Heart left ventricle (tissue), 16 donors: ENCODE data around the gene ACAD11. TPM values are rescaled to one million over a fixed set of nuclear protein-coding genes. Genes with fewer than 3 reads are reported as not detected.

Source experiments
- ATAC-seq, 4 donors: fragments of 200-7000 bp; cut with Tn5 transposase; one replicate each; pipeline ENCODE4 v1.9.1; 2020 to 2022; ENCODE audit warnings: moderate library complexity in 4 of 4, mild to moderate bottlenecking in 3 of 4, moderate number of reproducible peaks in 1 of 4
- DNase-seq, 5 donors: peaks; one replicate each; pipeline ENCODE4 v3.0.0-alpha.2; 2020
- H3K27ac ChIP-seq, 12 donors: fragments of 200-600 bp; sonication (generic) in 4 of 12; one replicate each; pipeline versions ENCODE4 v1.5.0 to v1.8.0; 2016 to 2022; ENCODE audit warnings: mild to moderate bottlenecking in 2 of 12
- H3K27me3 ChIP-seq, 9 donors: fragments of 200-600 bp; sonication (generic) in 2 of 9; one replicate each; pipeline versions ENCODE4 v1.5.1 to v1.8.0; 2016 to 2022; ENCODE audit warnings: mild to moderate bottlenecking in 3 of 9
- H3K36me3 ChIP-seq, 9 donors: fragments of 200-600 bp; sonication (generic) in 2 of 9; one replicate each; pipeline versions ENCODE4 v1.5.0 to v1.8.0; 2018 to 2022; ENCODE audit warnings: mild to moderate bottlenecking in 2 of 9
- H3K4me1 ChIP-seq, 12 donors: fragments of 200-600 bp; sonication (generic) in 4 of 12; one replicate each; pipeline versions ENCODE4 v1.5.0 to v1.8.0; 2016 to 2022; ENCODE audit warnings: mild to moderate bottlenecking in 3 of 12
- H3K4me3 ChIP-seq, 12 donors: fragments of 200-600 bp; sonication (generic) in 4 of 12; one replicate each; pipeline versions ENCODE4 v1.5.0 to v1.8.0; 2017 to 2022; ENCODE audit warnings: mild to moderate bottlenecking in 9 of 12, moderate library complexity in 4 of 12
- H3K9me3 ChIP-seq, 12 donors: fragments of 200-600 bp; sonication (generic) in 4 of 12; one replicate each; pipeline versions ENCODE4 v1.5.0 to v1.8.0; 2016 to 2022; ENCODE audit warnings: mild to moderate bottlenecking in 1 of 12
- CTCF ChIP-seq, 12 donors: fragments of 200-600 bp; sonication (generic) in 4 of 12; IDR thresholded peaks; one replicate each; pipeline versions ENCODE4 v1.5.0 to v1.8.0; 2018 to 2022; ENCODE audit warnings: antibody characterized with exemption in 12 of 12, mild to moderate bottlenecking in 5 of 12
- POLR2A ChIP-seq, 2 donors: fragments of 450-650 bp; IDR thresholded peaks; one replicate each; pipeline ENCODE4 v1.6.1; 2017; ENCODE audit warnings: antibody characterized with exemption in 2 of 2, mild to moderate bottlenecking in 2 of 2, moderate library complexity in 2 of 2
- WGBS, 4 donors: extraction: QIAGEN DNeasy Blood & Tissue Kit in 2 of 4; methylation state at CpG; one replicate each; pipeline versions ENCODE4 v1.1.5 to v1.1.7; 2013 to 2018; 5-methylcytosine and 5-hydroxymethylcytosine counted together
- intact Hi-C, 10 donors: fragments of 100-400 bp; cut with DNase I; formaldehyde crosslinking; loops; one replicate each; pipeline versions ENCODE4 v1.11.1 to v1.14.2; 2022
- polyA plus RNA-seq, 2 donors: library from polyadenylated mRNA; stranded (reverse); fragments of 200-250 nt; gene quantifications; one replicate each; pipeline ENCODE4 v1.2.3, GENCODE V29; 2013
- total RNA-seq, 9 donors: library from RNA; depleted of rRNA in 2 of 9; stranded (reverse); fragments of >200 nt in 2 of 9; fragmentation: NEBNext Ultra II Directional in 3 of 9; extraction: Animal tissue kit (Norgen Biotek cat#: 25700) in 3 of 9; gene quantifications; one replicate each; pipeline versions ENCODE4 v1.1.0 to v1.2.4, GENCODE V29; 2016 to 2023
- donor health status: ischemic (EF 13 %, LVEDD 7.1; RV severe dilation, severe dysfunction).
- donor health status: healthy with polysubstance abuse.
- donor health status: DM: no; HTN: yes; CAD: no.
- donor health status: DM: no; HTN: no; CAD: no.
- donor health status: ischemic (EF 25% LVEDD 6.9; RV normal size, moderate dysfunction).
- donor health status: ischemic (EF 25% LVEDD 5.7; RV mildly dilated, moderate dysfunction).
- donor health status: healthy.
- donor health status: DM: yes; HTN: yes; CAD: no.
- donor health status: ischemic (EF 35%, LVEDD 5.7; RV mildly dilated, moderate dysfunction).
- donor health status: nonischemic (EF 11% LVEDD 7.7; RV severe dilation, severe dysfunction).
- donor health status: DM: yes; HTN: yes; CAD: no.
- donor health status: PGD.
- donor health status: ischemic (EF 29% LVEDD 5.4; RV normal size, mild dysfunction).
- donor health status: nonischemic (EF 23%, LVEDD 6.1; RV moderate dilation, normal function).

Gene ACAD11
- total and polyA plus RNA-seq, 11 donors, result 8.9 to 38.8 (median 23.1) TPM

GRCh38 chr3:132594498-132594897 lies 65.1 kb downstream of the ACAD11 start:
- Histone ChIP-seq H3K4me3 (no peak overlapping the region), H3K36me3 (peaks cover 0 to 35% (median 7%) of the 10 kb centered on the region in 9 donors), H3K27me3 (no peaks in the 10 kb centered on the region), H3K4me1 (peaks cover 0 to 15% (median 0%) of the 10 kb centered on the region in 12 donors), H3K27ac (no peak overlapping the region), H3K9me3 (peaks cover 0 to 4% (median 0%) of the 10 kb centered on the region in 12 donors)
- ATAC-seq (no peak), DNase-seq (no peak)
- intact Hi-C loops, result no loop called here
- TF ChIP-seq POLR2A (IDR thresholded peaks at IDR 0.05) (no peak), CTCF (IDR thresholded peaks at IDR 0.05) (no peak)

- Histone ChIP-seq H3K4me3 (no peak overlapping the region), H3K27ac (no peak overlapping the region), H3K27me3 (no peaks in the 10 kb centered on the region), H3K9me3 (peaks cover 0 to 4% (median 0%) of the 10 kb centered on the region in 12 donors), H3K4me1 (peaks cover 0 to 10% (median 0%) of the 10 kb centered on the region in 12 donors), H3K36me3 (peaks cover 0 to 38% (median 6%) of the 10 kb centered on the region in 9 donors)
- intact Hi-C loops, result no loop called here
- WGBS, 4 donors, result 71 to 89% (median 81%) methylated on average over 3 of the region's 3 CpGs
- ATAC-seq (peak in 1 of 4 donors; percentile 47), DNase-seq (no peak)
- TF ChIP-seq CTCF (IDR thresholded peaks at IDR 0.05) (no peak), POLR2A (IDR thresholded peaks at IDR 0.05) (no peak)
Measured at GRCh38 chr3:132593947-132594323, 65.7 kb downstream of the ACAD11 start.

GRCh38 chr3:132593241-132593946 lies 66.2 kb downstream of the ACAD11 start:
- DNase-seq, result no peak
- no peak for ATAC-seq
- WGBS, 4 donors, result 53 to 73% (median 59%) methylated on average over 1 of the region's 1 CpG
- Histone ChIP-seq H3K4me1 (peaks cover 0 to 10% (median 0%) of the 10 kb centered on the region in 12 donors), H3K36me3 (peaks cover 0 to 38% (median 6%) of the 10 kb centered on the region in 9 donors), H3K27me3 (no peaks in the 10 kb centered on the region), H3K4me3 (no peak overlapping the region), H3K27ac (no peak overlapping the region), H3K9me3 (peaks cover 0 to 4% (median 0%) of the 10 kb centered on the region in 12 donors)
- intact Hi-C loops, result no loop called here
- TF ChIP-seq CTCF (IDR thresholded peaks at IDR 0.05), result no peak
- no peak for TF ChIP-seq POLR2A (IDR thresholded peaks at IDR 0.05)

- peaks cover 0 to 4% (median 0%) of the 10 kb centered on the region in 12 donors for H3K9me3 ChIP-seq
- ATAC-seq, result no peak
- DNase-seq, result no peak
- TF ChIP-seq CTCF (IDR thresholded peaks at IDR 0.05), result no peak
- TF ChIP-seq POLR2A (IDR thresholded peaks at IDR 0.05), result no peak
- no peak overlapping the region for H3K27ac ChIP-seq
- H3K36me3 ChIP-seq, result peaks cover 0 to 41% (median 6%) of the 10 kb centered on the region in 9 donors
- H3K27me3 ChIP-seq, result no peaks in the 10 kb centered on the region
- H3K4me1 ChIP-seq, result peaks cover 0 to 10% (median 0%) of the 10 kb centered on the region in 12 donors
- no peak overlapping the region for H3K4me3 ChIP-seq
- intact Hi-C loops, result no loop called here
Measured at GRCh38 chr3:132592216-132592615, 67.4 kb downstream of the ACAD11 start.
